Suppressor macrophage (primary cell): Measurements from ENCODE around the gene TRPM2.
"Not testable (repeated sequence)": the region's sequence is repeated elsewhere in the genome, so short reads cannot be mapped to it uniquely, and the experiment has no call there.

Experiments used
- DNase-seq, 4 experiments: peaks; one replicate each; pipeline ENCODE4 v3.0.0-alpha.2; 2020 to 2022

The TRPM2 gene

GRCh38 chr21:44397431-44398031, 44.1 kb downstream of the TRPM2 start:
- no peak for DNase-seq

DNA sequence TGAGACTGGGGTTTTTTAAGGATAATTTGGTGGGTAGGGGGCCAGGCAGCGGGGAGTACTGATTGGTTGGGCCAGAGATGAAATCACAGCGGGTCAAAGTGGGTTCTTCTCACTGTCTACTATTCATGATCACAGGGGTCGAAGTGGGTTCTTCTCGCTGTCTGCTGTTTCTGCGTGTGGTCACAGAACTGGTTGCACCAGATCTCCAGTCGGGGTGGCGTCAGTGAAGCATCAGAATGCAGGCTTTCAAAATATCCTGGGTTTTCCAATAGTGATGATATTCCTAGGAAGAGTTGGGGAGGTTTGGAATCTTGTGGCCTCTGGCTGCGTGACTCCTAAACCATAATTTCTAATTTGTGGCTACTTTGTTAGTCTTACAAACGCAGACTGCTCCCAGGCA, 45.1 kb downstream of the TRPM2 start:
- no peak for DNase-seq

DNA sequence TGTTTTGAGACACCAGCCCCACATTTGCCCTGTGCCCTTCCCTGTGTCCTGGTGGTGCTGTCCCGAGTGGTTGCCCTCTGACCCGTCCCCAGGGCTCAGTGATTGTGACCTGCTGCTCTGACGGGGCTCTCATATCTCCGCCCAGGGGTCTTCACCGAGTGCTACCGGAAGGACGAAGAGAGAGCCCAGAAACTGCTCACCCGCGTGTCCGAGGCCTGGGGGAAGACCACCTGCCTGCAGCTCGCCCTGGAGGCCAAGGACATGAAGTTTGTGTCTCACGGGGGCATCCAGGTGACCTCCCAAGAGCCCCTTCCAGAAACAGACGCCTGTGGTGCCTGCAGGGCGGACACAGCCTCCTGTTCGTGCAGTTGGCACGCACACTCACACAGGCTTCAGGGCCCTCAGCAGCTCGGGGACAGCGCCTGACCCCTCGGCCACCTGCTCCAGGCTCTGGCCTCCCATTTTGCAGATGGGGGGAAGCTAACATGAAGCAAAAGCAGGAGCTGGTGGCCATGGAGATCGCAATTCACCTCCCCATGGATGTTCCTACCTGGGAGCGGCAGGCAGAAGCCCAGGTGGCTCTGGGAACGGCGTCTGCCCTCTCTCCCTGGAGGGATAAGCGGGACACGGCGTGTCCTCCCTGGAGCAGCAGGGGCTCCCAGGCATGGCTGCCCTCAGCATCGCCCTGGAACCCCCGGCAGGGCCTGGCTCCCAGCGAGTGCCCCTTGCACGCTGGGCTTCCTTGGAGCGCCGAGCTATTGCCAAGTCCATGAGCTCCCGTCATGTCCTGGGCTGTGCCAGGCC, 45.9 kb downstream of the TRPM2 start:
- DNase-seq: no peak

DNA sequence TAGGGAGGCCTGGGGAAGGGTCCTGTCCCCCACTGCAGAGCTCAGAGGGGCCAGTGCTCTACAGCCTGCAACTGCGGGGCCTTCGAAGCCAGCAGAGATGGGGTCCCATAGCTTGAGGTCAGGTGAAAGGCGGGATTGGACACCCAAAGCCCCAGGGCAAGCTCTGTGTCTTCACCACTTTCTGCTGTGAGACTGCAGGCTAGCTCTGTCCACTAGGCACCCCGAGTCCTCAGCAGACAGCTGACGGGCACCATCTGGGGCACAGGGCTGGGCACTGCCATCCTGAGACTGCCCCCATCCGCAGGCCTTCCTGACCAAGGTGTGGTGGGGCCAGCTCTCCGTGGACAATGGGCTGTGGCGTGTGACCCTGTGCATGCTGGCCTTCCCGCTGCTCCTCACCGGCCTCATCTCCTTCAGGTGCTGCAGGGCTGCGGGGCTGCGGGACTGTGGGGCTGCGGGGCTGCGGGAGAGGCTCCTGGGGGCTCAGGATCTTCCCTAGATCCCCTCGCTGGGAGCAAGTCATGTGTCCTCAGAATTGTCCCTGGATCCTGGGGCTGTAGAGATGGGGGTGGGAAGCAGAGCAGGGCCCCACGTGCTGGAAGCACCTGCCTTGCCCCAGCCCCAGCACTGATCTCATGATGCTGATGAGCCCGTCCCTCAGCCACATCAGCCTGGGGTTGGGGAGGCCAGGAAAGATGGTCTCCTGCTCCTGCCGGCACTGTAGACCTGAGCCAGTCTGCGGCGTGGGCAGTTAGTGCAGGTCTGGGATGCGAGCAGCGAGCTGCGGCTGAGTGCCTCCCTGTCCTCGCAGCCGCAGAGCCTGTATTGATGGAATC, 46.8 kb downstream of the TRPM2 start:
- no peak for DNase-seq

GRCh38 chr21:44400791-44401385, 47.5 kb downstream of the TRPM2 start:
- DNase-seq: no peak

DNA sequence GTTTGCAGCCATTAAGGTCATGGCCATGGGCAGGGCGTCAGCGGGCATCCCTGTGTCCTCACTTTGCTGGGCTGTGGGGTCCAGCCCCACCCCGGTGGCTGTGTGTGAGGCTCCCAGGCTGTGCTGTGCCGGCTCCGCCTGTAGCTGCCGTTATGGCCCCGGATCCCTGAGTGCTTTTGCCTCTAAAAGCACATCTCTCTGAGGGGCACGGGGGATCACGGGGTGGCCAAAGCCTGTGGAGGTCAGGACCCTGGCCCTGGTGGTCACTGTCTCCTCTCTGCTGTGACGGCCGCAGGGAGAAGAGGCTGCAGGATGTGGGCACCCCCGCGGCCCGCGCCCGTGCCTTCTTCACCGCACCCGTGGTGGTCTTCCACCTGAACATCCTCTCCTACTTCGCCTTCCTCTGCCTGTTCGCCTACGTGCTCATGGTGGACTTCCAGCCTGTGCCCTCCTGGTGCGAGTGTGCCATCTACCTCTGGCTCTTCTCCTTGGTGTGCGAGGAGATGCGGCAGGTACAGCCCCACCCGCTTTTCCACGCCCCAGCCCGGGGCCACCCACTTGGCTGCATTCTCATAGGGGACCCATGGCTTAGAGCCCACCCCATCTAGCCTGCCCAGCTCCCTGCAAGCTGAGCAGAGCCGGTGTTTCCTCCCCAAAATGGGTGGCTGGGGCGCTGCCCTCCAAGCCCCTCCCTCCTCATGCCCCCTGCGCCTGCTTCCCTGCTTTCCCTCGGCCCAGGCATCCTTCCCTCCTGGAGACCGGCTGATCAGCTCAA, 48.2 kb downstream of the TRPM2 start:
- no peak for DNase-seq

- DNase-seq: no peak
These were observed 49.1 kb downstream of the TRPM2 start for GRCh38 chr21:44402323-44403105.

DNA sequence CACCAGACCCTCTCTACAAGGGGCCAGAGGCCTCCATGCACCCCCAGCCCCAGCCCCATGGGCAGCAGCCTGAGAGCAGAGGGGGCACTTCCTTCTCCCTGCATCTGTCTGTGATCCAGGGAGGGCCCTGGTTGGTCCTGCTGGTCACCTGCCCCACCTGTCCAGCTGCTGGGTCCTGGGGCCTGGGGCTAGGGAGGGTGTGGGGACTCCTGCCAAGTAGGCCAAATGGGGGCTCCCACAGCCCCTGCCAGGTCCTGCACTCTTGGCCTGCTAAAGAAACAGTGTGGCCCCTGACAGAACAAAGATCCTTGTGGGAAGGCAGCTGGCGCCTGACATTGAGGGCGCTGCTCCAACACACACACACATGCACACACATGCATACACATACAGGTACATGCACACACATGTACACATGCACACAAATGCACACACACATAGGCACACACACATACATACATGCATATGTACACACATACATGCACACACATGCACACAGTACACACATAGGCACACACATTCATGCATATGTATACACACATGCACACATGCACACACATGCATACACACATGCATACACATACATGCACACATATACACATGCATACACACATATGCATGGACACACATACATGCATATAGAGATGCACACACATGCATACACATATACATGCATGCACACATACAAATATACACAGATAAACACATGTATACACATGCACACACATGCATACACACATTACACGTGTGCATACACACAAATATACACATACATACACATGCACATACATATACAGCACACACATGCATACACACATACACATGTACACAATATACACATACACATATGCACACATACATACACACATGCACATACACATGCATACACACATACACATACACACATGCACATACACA, 49.9 kb downstream of the TRPM2 start:
- DNase-seq: no peak

DNA sequence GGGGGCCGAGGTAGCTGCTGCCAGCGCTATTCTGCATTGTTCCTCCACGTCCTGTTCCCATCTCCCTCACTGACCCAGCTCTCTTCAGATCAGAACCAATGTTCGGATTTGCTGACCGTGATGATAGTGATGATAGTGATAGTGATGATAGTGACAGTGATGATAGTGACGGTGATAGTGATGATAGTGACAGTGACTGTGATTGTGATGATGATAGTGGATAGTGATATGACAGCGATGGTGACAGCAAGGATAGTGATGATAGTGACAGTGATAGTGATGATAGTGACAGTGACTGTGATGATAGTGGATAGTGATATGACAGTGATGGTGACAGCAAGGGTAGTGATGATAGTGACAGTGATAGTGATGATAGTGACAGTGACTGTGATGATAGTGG, 51.1 kb downstream of the TRPM2 start:
- DNase-seq: not testable (repeated sequence)

GRCh38 chr21:44405091-44405947, 51.9 kb downstream of the TRPM2 start:
- no peak for DNase-seq

GRCh38 chr21:44405948-44406872, 52.8 kb downstream of the TRPM2 start:
- no peak for DNase-seq

DNA sequence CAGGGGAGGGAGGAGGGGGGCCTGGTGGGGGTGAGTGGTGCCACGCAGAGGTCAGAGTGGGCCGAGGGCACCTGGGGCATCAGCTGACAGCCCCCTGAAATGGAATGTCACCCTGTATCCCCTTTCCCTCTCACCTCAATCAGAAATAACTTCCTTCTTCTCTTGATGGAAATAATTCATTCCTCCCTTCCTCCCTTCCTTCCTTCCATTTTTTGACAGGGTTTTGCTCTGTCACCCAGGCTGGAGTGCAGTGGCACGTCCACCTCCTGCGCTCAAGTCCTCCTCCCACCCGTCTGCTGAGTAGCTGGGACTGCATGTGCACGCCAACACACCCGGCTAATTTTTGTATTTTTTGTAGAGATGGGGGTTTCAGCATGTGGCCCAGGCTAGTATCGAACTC, 53.5 kb downstream of the TRPM2 start:
- no peak for DNase-seq

GRCh38 chr21:44407493-44407892, 54.1 kb downstream of the TRPM2 start:
- peak in 3 of 4 experiments; percentile 29 to 43 (median 31) for DNase-seq

DNA sequence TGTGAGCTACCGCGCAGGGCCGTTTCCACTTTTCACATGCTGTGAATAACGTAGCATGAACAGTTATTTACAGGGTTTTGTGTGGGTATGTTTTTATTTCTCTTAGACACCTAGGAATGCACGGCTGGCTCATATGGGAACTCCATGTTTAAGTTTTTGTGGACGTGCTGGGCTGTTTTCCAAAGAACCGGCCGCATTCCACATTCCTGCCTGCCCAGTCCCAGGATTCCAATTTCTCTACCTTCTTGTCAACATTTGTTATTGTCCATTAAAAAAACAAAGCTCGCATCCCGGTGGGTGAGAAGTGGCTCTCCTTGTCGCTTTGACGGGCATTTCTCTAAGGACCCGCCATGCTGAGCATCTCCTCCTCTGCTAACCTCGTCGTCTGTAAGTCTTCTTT, 54.8 kb downstream of the TRPM2 start:
- DNase-seq: no peak

DNA sequence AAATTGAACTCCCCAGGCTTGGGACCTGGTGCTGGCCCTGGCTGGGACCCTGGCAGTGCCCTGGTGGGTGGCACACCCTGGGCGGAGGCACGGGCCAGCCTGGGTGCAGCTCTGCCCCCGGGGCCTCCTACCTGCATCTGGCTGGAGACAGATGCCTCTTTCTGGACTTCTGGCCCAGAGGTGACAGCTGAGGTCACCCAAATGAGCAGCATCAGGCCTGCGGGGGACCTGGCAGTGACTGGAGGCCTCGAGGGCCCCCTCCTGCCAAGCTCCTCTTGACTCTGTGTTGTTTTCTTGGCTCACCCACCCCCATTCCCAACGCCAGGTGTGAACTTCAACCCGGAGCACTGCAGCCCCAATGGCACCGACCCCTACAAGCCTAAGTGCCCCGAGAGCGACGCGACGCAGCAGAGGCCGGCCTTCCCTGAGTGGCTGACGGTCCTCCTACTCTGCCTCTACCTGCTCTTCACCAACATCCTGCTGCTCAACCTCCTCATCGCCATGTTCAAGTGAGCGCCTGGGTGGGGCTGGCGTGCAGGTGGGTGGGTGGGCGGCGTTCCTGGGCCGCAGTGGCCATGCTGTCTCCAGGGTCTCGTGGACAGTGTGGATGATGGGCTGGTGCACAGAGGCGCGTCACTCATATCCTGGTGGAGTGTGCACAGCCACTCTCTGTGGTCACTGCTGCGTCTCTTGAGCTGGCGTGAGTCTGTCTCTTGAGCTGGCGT, 60.3 kb downstream of the TRPM2 start:
- peak in 1 of 4 experiments; percentile 1 for DNase-seq

DNA sequence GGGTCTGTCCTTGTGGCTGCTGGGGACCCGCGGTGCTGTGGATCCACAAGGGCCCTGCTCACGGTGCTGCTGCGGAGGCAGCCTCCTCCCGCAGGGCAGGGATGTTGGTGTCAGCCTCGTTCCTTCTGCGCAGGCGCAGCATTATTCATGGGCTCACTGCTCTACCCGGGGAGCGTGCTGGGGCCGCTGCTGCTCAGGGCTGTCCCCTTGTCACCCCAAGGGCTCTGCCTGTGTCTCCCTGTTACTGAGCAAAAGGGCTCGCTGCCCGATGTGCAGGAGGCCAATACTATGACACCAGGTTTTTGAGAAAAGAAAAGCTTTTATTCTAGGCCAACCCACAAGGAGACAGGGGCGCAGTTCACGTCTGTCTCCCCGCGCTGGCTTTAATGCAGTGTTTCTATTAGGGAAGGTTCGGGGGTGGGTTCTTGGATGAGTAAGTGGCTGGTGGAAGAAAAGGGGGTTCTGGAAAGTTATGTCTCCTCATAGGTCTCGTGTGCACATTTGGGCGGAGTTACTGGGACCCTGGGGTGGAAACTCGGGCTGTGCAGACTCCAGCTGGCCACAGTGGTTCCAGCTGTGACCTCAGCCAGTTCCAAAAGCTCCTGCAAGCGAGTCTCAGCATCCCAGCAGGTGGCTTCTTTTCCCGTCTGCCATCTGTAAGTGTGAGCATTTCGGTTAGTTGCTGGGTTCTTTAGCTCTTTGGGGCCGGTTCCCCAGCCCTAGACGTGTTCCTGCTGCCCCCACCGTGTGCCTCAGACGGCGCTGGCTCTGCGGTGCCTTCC, 61.1 kb downstream of the TRPM2 start:
- DNase-seq: peak in 1 of 4 experiments; percentile 1
